ENCODE results near the gene RTN4. TPM values are rescaled to one million over a fixed set of nuclear protein-coding genes. Genes with fewer than 3 reads are reported as not detected.

RTN4 gene
- total RNA-seq = 100 to 1,000 TPM; 317 to 373 TPM
- polyA plus RNA-seq (ENCODE audit: insufficient read length in 6 of 6) = 100 to 1,000 TPM; 181 to 216 (median 199) TPM
- long read RNA-seq, donor 1, transcript RTN4-215 (2 exons, 860 nt) = minor isoform, 10 of 74 reads
- long read RNA-seq, donor 1, transcript RTN4-201 (7 exons, 2,333 nt) = major isoform, 46 of 74 reads
- long read RNA-seq, donor 1, transcript RTN4-205 (7 exons, 1,898 nt) = minor isoform, 5 of 74 reads
- long read RNA-seq, donor 1, partial matches to known transcripts = 10 of 74 reads
- long read RNA-seq, donor 1, other reads (novel, unspliced or antisense) = 0 of 74 reads
- long read RNA-seq, donor 2, transcript RTN4-215 (2 exons, 860 nt) = minor isoform, 15 of 72 reads
- long read RNA-seq, donor 2, transcript RTN4-213 (3 exons, 832 nt) = minor isoform, 5 of 72 reads
- long read RNA-seq, donor 2, transcript RTN4-201 (7 exons, 2,333 nt) = major isoform, 30 of 72 reads
- long read RNA-seq, donor 2, partial matches to known transcripts = 18 of 72 reads
- long read RNA-seq, donor 2, other reads (novel, unspliced or antisense) = 0 of 72 reads
- long read RNA-seq, donor 3, transcript RTN4-201 (7 exons, 2,333 nt) = major isoform, 31 of 38 reads
- long read RNA-seq, donor 3, partial matches to known transcripts = 0 of 38 reads
- long read RNA-seq, donor 3, other reads (novel, unspliced or antisense) = 0 of 38 reads
- long read RNA-seq, donor 4, transcript RTN4-205 (7 exons, 1,898 nt) = major isoform, 31 of 43 reads
- long read RNA-seq, donor 4, partial matches to known transcripts = 6 of 43 reads
- long read RNA-seq, donor 4, other reads (novel, unspliced or antisense) = 2 of 43 reads
- long read RNA-seq, donor 5, transcript RTN4-201 (7 exons, 2,333 nt) = major isoform, 28 of 47 reads
- long read RNA-seq, donor 5, transcript RTN4-215 (2 exons, 860 nt) = minor isoform, 6 of 47 reads
- long read RNA-seq, donor 5, partial matches to known transcripts = 5 of 47 reads
- long read RNA-seq, donor 5, other reads (novel, unspliced or antisense) = 0 of 47 reads
- long read RNA-seq, donor 6, transcript RTN4-201 (7 exons, 2,333 nt) = major isoform, 49 of 62 reads
- long read RNA-seq, donor 6, transcript RTN4-215 (2 exons, 860 nt) = minor isoform, 6 of 62 reads
- long read RNA-seq, donor 6, transcript RTN4-204 (8 exons, 2,390 nt) = minor isoform, 5 of 62 reads
- long read RNA-seq, donor 6, partial matches to known transcripts = 0 of 62 reads
- long read RNA-seq, donor 6, other reads (novel, unspliced or antisense) = 0 of 62 reads
- long read RNA-seq, donor 7, transcript RTN4-215 (2 exons, 860 nt) = minor isoform, 5 of 22 reads
- long read RNA-seq, donor 7, transcript RTN4-201 (7 exons, 2,333 nt) = major isoform, 16 of 22 reads
- long read RNA-seq, donor 7, partial matches to known transcripts = 0 of 22 reads
- long read RNA-seq, donor 7, other reads (novel, unspliced or antisense) = 0 of 22 reads
- long read RNA-seq, donor 8, transcript RTN4-201 (7 exons, 2,333 nt) = major isoform, 32 of 43 reads
- long read RNA-seq, donor 8, partial matches to known transcripts = 0 of 43 reads
- long read RNA-seq, donor 8, other reads (novel, unspliced or antisense) = 0 of 43 reads
- long read RNA-seq, donor 9, full-length matches to known transcripts = 2 of 2 reads
- long read RNA-seq, donor 9, partial matches to known transcripts = 0 of 2 reads
- long read RNA-seq, donor 9, other reads (novel, unspliced or antisense) = 0 of 2 reads
- long read RNA-seq, donor 10, transcript RTN4-201 (7 exons, 2,333 nt) = minor isoform, 6 of 19 reads
- long read RNA-seq, donor 10, transcript RTN4-205 (7 exons, 1,898 nt) = major isoform, 8 of 19 reads
- long read RNA-seq, donor 10, partial matches to known transcripts = 3 of 19 reads
- long read RNA-seq, donor 10, other reads (novel, unspliced or antisense) = 2 of 19 reads
- long read RNA-seq, donor 11, full-length matches to known transcripts = 135 of 324 reads
- long read RNA-seq, donor 11, partial matches to known transcripts = 189 of 324 reads
- long read RNA-seq, donor 11, other reads (novel, unspliced or antisense) = 0 of 324 reads
- long read RNA-seq, donor 12, full-length matches to known transcripts = 30 of 30 reads
- long read RNA-seq, donor 12, partial matches to known transcripts = 0 of 30 reads
- long read RNA-seq, donor 12, other reads (novel, unspliced or antisense) = 0 of 30 reads

GRCh38 chr2:55050100-55050994 is at the start of gene RTN4:
Gene RTN4 (minus strand): TSS chr2:55050451. CDS start chr2:55050300, 151 bp downstream.
- Histone ChIP-seq H3K27me3 (no peaks in the 10 kb centered on the region), H3K36me3 (no peaks in the 10 kb centered on the region), H3K27ac (peak within 1 kb of the TSS; percentile 99), H3K4me3 (peak within 1 kb of the TSS; percentile 86 to 91), H3K4me1 (peaks cover 34 to 48% of the 10 kb centered on the region in 2 donors), H3K9me3 (no peaks in the 10 kb centered on the region)
- intact Hi-C loops (cut with DNase I) = no loop called here
- peak; percentile 98 to 99 (median 99) for DNase-seq
- TF ChIP-seq CTCF (IDR thresholded peaks at IDR 0.05) = peak in 1 of 2 donors; percentile 38
- ATAC-seq = peak; percentile 88

GRCh38 chr2:55099493-55099877 is 49.2 kb upstream of the RTN4 start:
- TF ChIP-seq CTCF (IDR thresholded peaks at IDR 0.05) = no peak
- H3K4me1 ChIP-seq = peaks cover 5 to 74% of the 10 kb centered on the region in 2 donors

GRCh38 chr2:55097461-55098410 is 47.5 kb upstream of the RTN4 start:
- peaks cover 5 to 85% of the 10 kb centered on the region in 2 donors for H3K4me1 ChIP-seq
- intact Hi-C loops (cut with DNase I) = no loop called here

More at GRCh38 chr2:55099493-55099877, 49.2 kb upstream of the RTN4 start:
- intact Hi-C loops (cut with DNase I) = no loop called here
- H3K4me3 ChIP-seq = no peak overlapping the region
- no peaks in the 10 kb centered on the region for H3K27me3 ChIP-seq
- no peaks in the 10 kb centered on the region for H3K36me3 ChIP-seq
- H3K27ac ChIP-seq = peak overlapping the region; percentile 76 to 88
- ATAC-seq (no peak), DNase-seq (no peak)
- H3K9me3 ChIP-seq = no peaks in the 10 kb centered on the region

More at GRCh38 chr2:55097461-55098410, 47.5 kb upstream of the RTN4 start:
- ATAC-seq (peak; percentile 30), DNase-seq (no peak)
- no peaks in the 10 kb centered on the region for H3K9me3 ChIP-seq
- no peak overlapping the region for H3K4me3 ChIP-seq
- peak overlapping the region; percentile 30 to 53 for H3K27ac ChIP-seq
- H3K36me3 ChIP-seq = no peaks in the 10 kb centered on the region
- H3K27me3 ChIP-seq = no peaks in the 10 kb centered on the region
- TF ChIP-seq CTCF (IDR thresholded peaks at IDR 0.05) = no peak

Measured in left lung (tissue), 14 donors.